Lung (tissue), 12 donors: ENCODE measurements around the gene TRIM71. TPM values are rescaled to one million over a fixed set of nuclear protein-coding genes. Genes with fewer than 3 reads are reported as not detected.

Experiments used
- ATAC-seq: fragments of 200-7000 bp; cut with Tn5 transposase; one replicate; pipeline ENCODE4 v1.9.1; 2020; ENCODE audit warnings: moderate number of reproducible peaks; ENCODE audit not compliant: insufficient read depth, low FRiP score
- DNase-seq, 3 donors: peaks; one replicate each; pipeline ENCODE4 v3.0.0-alpha.2; 2013 to 2017
- H3K27ac ChIP-seq, 2 donors: one replicate each; pipeline ENCODE4 v1.5.1; 2013; ENCODE audit warnings: mild to moderate bottlenecking in 2 of 2, moderate library complexity in 2 of 2, control low read depth in 1 of 2, inconsistent platforms in 1 of 2, low read depth in 1 of 2, low read length in 1 of 2
- H3K27me3 ChIP-seq, 3 donors: one replicate each; pipeline ENCODE4 v1.5.1; 2013; ENCODE audit warnings: low read length in 2 of 3; ENCODE audit not compliant: control insufficient read depth in 3 of 3, insufficient read depth in 3 of 3
- H3K36me3 ChIP-seq, 4 donors: one replicate each; pipeline ENCODE4 v1.5.1; 2013; ENCODE audit warnings: low read length in 4 of 4, mild to moderate bottlenecking in 1 of 4, moderate library complexity in 1 of 4; ENCODE audit not compliant: control insufficient read depth in 4 of 4, insufficient read depth in 4 of 4
- H3K4me1 ChIP-seq, 5 donors: one replicate each; pipeline ENCODE4 v1.5.1; 2013; ENCODE audit warnings: low read length in 5 of 5, mild to moderate bottlenecking in 2 of 5, moderate library complexity in 1 of 5; ENCODE audit not compliant: control insufficient read depth in 5 of 5, insufficient read depth in 5 of 5
- H3K4me3 ChIP-seq: one replicate; pipeline ENCODE4 v1.5.1; 2013; ENCODE audit warnings: mild to moderate bottlenecking, control low read depth, moderate library complexity
- H3K9ac ChIP-seq, 2 donors: one replicate each; pipeline ENCODE4 v1.5.1; 2013; ENCODE audit warnings: low read length in 2 of 2, control low read depth in 1 of 2; ENCODE audit not compliant: insufficient read depth in 1 of 2
- H3K9me3 ChIP-seq, 4 donors: one replicate each; pipeline ENCODE4 v1.5.1; 2013; ENCODE audit warnings: low read length in 3 of 4, mild to moderate bottlenecking in 1 of 4, moderate library complexity in 1 of 4; ENCODE audit not compliant: control insufficient read depth in 4 of 4, insufficient read depth in 3 of 4
- CTCF ChIP-seq: IDR thresholded peaks from 2 replicates; pipeline ENCODE4 v1.5.1; 2012; ENCODE audit warnings: mild to moderate bottlenecking; ENCODE audit errors: control extremely low read depth, extremely low read depth
- WGBS, 2 donors: extraction: QIAGEN DNeasy Blood & Tissue Kit; methylation state at CpG; one replicate each; pipeline ENCODE4 v1.1.7; 2013; 5-methylcytosine and 5-hydroxymethylcytosine counted together
- polyA plus RNA-seq, 2 donors: library from polyadenylated mRNA; stranded (reverse); fragments of 200-250 nt; gene quantifications; one replicate each; pipeline ENCODE4 v1.2.1, GENCODE V29; 2013
- total RNA-seq, 2 donors: library from RNA; depleted of rRNA in 1 of 2; stranded (reverse); fragments of >200 nt in 1 of 2; gene quantifications; one replicate each; pipeline ENCODE4 v1.2.1, GENCODE V29; 2014 to 2021
- donor health status: control.
- donor health status: control.
- donor health status: Bipolar disorder and iron deficiency.
- donor health status: healthy.
- donor health status: DM: yes; HTN: yes; CAD: no.

The TRIM71 gene
- total and polyA plus RNA-seq, 4 donors: 0.45 to 9.9 (median 2.0) TPM

GRCh38 chr3:32832193-32832592 is 14.4 kb downstream of the TRIM71 start:
- TF ChIP-seq CTCF: no peak
- H3K4me3 ChIP-seq: no peak overlapping the region
- DNase-seq (no peak), ATAC-seq (no peak)
- WGBS, 2 donors: 91 to 92% methylated on average over 4 of the region's 4 CpGs
- H3K27ac ChIP-seq: no peak overlapping the region
- no peaks in the 10 kb centered on the region for H3K36me3 ChIP-seq
- H3K9me3 ChIP-seq: no peaks in the 10 kb centered on the region
- no peak overlapping the region for H3K9ac ChIP-seq
- H3K27me3 ChIP-seq: no peaks in the 10 kb centered on the region
- peaks cover 0 to 6% (median 0%) of the 10 kb centered on the region in 5 donors for H3K4me1 ChIP-seq

GRCh38 chr3:32835049-32835371 is 17.2 kb downstream of the TRIM71 start:
- Histone ChIP-seq H3K4me1 (peaks cover 0 to 2% (median 2%) of the 10 kb centered on the region in 5 donors), H3K9me3 (no peaks in the 10 kb centered on the region), H3K9ac (no peak overlapping the region), H3K4me3 (no peak overlapping the region), H3K27me3 (no peaks in the 10 kb centered on the region), H3K36me3 (no peaks in the 10 kb centered on the region), H3K27ac (no peak overlapping the region)
- 90 to 94% methylated on average over 2 of the region's 2 CpGs for WGBS, 2 donors
- TF ChIP-seq CTCF: no peak
- no peak for ATAC-seq
- DNase-seq: no peak

- DNase-seq (no peak), ATAC-seq (no peak)
- no peak overlapping the region for H3K27ac ChIP-seq
- no peaks in the 10 kb centered on the region for H3K9me3 ChIP-seq
- no peak for TF ChIP-seq CTCF
- no peak overlapping the region for H3K4me3 ChIP-seq
- WGBS, 2 donors: 46 to 72% methylated on average over 4 of the region's 4 CpGs
- no peaks in the 10 kb centered on the region for H3K36me3 ChIP-seq
- no peak overlapping the region for H3K9ac ChIP-seq
- H3K4me1 ChIP-seq: peaks cover 0 to 9% (median 2%) of the 10 kb centered on the region in 5 donors
- no peaks in the 10 kb centered on the region for H3K27me3 ChIP-seq
Measured at GRCh38 chr3:32835961-32836360, 18.2 kb downstream of the TRIM71 start.

GRCh38 chr3:32836601-32837000 is 18.8 kb downstream of the TRIM71 start:
- Histone ChIP-seq H3K36me3 (no peaks in the 10 kb centered on the region), H3K27ac (no peak overlapping the region), H3K4me1 (peaks cover 0 to 12% (median 2%) of the 10 kb centered on the region in 5 donors), H3K9ac (no peak overlapping the region), H3K9me3 (no peaks in the 10 kb centered on the region), H3K4me3 (no peak overlapping the region), H3K27me3 (no peaks in the 10 kb centered on the region)
- TF ChIP-seq CTCF: no peak
- no peak for ATAC-seq
- no peak for DNase-seq
- WGBS, 2 donors: 60 to 80% methylated on average over 4 of the region's 4 CpGs
